Ishikawa (cell line): ENCODE results near the gene PGAM2.

ENCODE experiments used
- CEBPB ChIP-seq: IDR thresholded peaks from 2 replicates; pipeline ENCODE4 v1.6.1; 2012
- CREB1 ChIP-seq: IDR thresholded peaks from 2 replicates; pipeline ENCODE4 v1.6.1; 2012; ENCODE audit warnings: low read depth
- EGR1 ChIP-seq: IDR thresholded peaks from 2 replicates; pipeline ENCODE4 v1.6.1; 2012
- EP300 ChIP-seq: IDR thresholded peaks from 2 replicates; pipeline ENCODE4 v1.6.1; 2012; ENCODE audit warnings: borderline replicate concordance
- FOXM1 ChIP-seq: IDR thresholded peaks from 2 replicates; pipeline ENCODE4 v1.6.1; 2012; ENCODE audit warnings: low read depth, borderline replicate concordance
- NFIC ChIP-seq: IDR thresholded peaks from 2 replicates; pipeline ENCODE4 v1.6.1; 2012
- RAD21 ChIP-seq: IDR thresholded peaks from 2 replicates; pipeline ENCODE4 v1.6.1; 2012; ENCODE audit warnings: low read depth
- REST ChIP-seq: IDR thresholded peaks from 2 replicates; pipeline ENCODE4 v1.6.1; 2012; ENCODE audit warnings: low read depth, mild to moderate bottlenecking
- TAF1 ChIP-seq: IDR thresholded peaks from 2 replicates; pipeline ENCODE4 v1.6.1; 2012; ENCODE audit warnings: low read depth, mild to moderate bottlenecking
- TCF12 ChIP-seq: IDR thresholded peaks from 2 replicates; pipeline ENCODE4 v1.6.1; 2012; ENCODE audit warnings: low read depth
- TEAD4 ChIP-seq: IDR thresholded peaks from 2 replicates; pipeline ENCODE4 v1.6.1; 2012
- USF1 ChIP-seq: IDR thresholded peaks from 2 replicates; pipeline ENCODE4 v1.6.1; 2012
- YY1 ChIP-seq: IDR thresholded peaks from 2 replicates; pipeline ENCODE4 v1.6.1; 2012; ENCODE audit warnings: low read depth
- ZBTB7A ChIP-seq: IDR thresholded peaks from 2 replicates; pipeline ENCODE4 v1.6.1; 2012; ENCODE audit warnings: low read depth
- TF ChIP-seq, protein P1 (sequence below): IDR thresholded peaks from 2 replicates; pipeline ENCODE4 v1.6.1; 2012

PGAM2 gene

DNA sequence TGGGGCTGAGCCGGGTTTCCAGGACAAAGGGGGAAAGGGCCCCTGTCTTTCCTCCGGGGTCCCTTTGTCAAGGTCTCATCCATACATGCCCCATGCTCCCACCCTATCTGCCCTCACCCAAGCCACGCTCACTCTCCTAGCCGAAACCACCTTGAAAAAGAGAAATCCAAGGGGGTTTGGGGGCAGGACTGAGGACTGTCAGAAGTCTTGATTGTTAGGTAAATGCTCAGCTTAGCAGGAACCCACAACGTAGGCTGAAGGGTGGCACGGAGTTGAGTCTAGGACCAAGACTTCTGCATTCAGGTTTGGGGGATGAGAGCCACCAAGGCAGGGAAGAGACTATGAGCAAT, 719 bp upstream of the PGAM2 start:
- TF ChIP-seq USF1 (no peak), TAF1 (no peak), EP300 (no peak), CEBPB (no peak), CREB1 (no peak), REST (no peak)

DNA sequence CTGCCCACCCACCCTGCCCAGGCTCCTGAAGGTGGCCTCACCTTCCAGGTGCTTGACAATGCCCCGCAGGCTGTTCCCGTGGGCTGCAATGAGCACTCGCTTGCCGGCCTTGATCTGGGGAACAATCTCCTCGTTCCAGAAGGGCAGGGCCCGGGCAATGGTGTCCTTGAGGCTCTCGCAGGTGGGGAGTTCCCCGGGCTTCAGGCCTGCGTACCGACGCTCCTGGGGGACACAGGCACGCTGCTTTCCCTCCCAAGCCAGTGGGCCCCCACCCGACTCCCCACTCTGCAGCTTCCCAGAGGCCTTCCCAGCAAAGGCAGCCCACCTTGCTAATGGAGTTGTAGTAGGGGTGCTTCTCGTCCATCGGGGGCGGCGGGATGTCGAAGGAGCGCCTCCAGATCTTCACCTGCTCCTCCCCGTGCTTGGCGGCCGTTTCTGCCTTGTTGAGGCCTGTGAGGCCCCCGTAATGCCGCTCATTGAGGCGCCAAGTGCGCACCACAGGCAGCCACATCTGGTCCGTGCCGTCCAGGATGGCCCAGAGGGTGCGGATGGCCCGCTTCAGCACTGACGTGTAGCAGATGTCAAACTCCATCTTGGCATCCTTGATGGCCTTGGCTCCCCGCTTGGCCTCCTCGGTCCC, 456 bp downstream of the PGAM2 start:
- TF ChIP-seq NFIC = no peak
- TF ChIP-seq TCF12 = no peak
- no peak for TF ChIP-seq REST
- TF ChIP-seq TAF1 = no peak
- TF ChIP-seq CEBPB = no peak
- TF ChIP-seq, protein P1, sequence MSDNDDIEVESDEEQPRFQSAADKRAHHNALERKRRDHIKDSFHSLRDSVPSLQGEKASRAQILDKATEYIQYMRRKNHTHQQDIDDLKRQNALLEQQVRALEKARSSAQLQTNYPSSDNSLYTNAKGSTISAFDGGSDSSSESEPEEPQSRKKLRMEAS = no peak
- TF ChIP-seq EGR1 = no peak
- no peak for TF ChIP-seq USF1
- no peak for TF ChIP-seq YY1
- no peak for TF ChIP-seq CREB1
- no peak for TF ChIP-seq TEAD4
- TF ChIP-seq FOXM1 = no peak
- TF ChIP-seq ZBTB7A = no peak
- no peak for TF ChIP-seq EP300
- TF ChIP-seq RAD21 = no peak

GRCh38 chr7:44063894-44064651, 1.3 kb downstream of the PGAM2 start:
- TF ChIP-seq CREB1 = no peak
- TF ChIP-seq CEBPB = no peak

DNA sequence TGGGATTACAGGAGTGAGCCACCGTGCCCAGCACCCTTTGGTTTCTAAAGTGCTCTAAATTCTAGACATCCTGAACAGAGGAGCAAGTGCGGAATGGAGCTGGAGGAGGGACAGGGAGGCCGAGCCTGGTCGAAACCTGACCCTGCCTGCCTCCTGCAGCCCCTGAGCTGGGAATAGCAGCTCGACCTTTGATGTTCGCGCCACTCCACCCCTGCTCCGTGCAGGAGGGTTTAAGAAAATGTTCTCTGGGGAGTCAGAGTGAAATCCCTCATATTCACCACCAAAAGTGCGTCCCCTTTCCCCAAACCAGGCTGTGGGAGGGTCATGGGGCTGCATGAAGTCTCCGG, 1.8 kb downstream of the PGAM2 start:
- TF ChIP-seq USF1 = no peak
- TF ChIP-seq CEBPB = no peak
- TF ChIP-seq TAF1 = no peak
- TF ChIP-seq EP300 = no peak
- no peak for TF ChIP-seq TCF12
- TF ChIP-seq, protein P1 = no peak
- TF ChIP-seq EGR1 = no peak
- no peak for TF ChIP-seq YY1
- TF ChIP-seq REST = no peak
- TF ChIP-seq RAD21 = no peak
- TF ChIP-seq FOXM1 = no peak
- TF ChIP-seq TEAD4 = no peak
- TF ChIP-seq NFIC = no peak
